K562 (cell line): ENCODE results near the gene VGF. TPM values are rescaled to one million over a fixed set of nuclear protein-coding genes. Genes with fewer than 3 reads are reported as not detected.

Experiments used
- ATAC-seq: fragments of 200-7000 bp; cut with Tn5 transposase; 3 replicates; pipeline ENCODE4 v1.9.1; 2020; ENCODE audit warnings: moderate library complexity
- BruUV-seq: library from RNA; stranded (reverse); fragments of 400-500 nt; replicated peaks from 2 replicates; lab custom pipeline; 2021; lab: Mats Ljungman, UMichigan
- CTCF ChIA-PET: fragments of 300-600 bp; formaldehyde crosslinking; extraction: SDS; loops from one replicate; lab custom pipeline; 2021; ENCODE audit warnings: low intra/inter-chr PET ratio; lab: Yijun Ruan, JAX
- POLR2A ChIA-PET: fragments of 300-600, 350-650 bp; sonication (Branson Sonifier 250); formaldehyde crosslinking; extraction: SDS; loops from one replicate; lab custom pipeline; 2021; ENCODE audit warnings: antibody characterized with exemption, inconsistent platforms; lab: Yijun Ruan, JAX
- DNase-seq, 4 experiments: peaks; one replicate each; pipeline versions ENCODE4 v3.0.0 to v3.0.0-alpha.2; 2011 to 2018; ENCODE audit warnings: low spot score in 3 of 4, mixed read lengths in 3 of 4; ENCODE audit errors: extremely low read depth in 1 of 4
- FAIRE-seq: peaks from 2 replicates; lab custom pipeline; 2011; peaks lifted over from hg19 to GRCh38; lab: Jason Lieb, UNC
- H2AFZ ChIP-seq: 2 replicates; pipeline ENCODE4 v1.6.0; 2011; ENCODE audit warnings: low read depth, low read length, control low read depth, inconsistent platforms
- H3K27ac ChIP-seq: fragments of 200-600 bp; 3 replicates; pipeline ENCODE4 v1.8.0; 2011; ENCODE audit warnings: low read depth, mild to moderate bottlenecking, control low read depth, inconsistent platforms, low read length, moderate library complexity, mixed read lengths; ENCODE audit errors: extremely low read depth
- H3K27me3 ChIP-seq, 2 experiments: fragments of 300-600 bp in 1 of 2; 2 replicates in 1 of 2; 3 replicates in 1 of 2; pipeline versions ENCODE4 v1.6.0 to v1.8.0; 2011; ENCODE audit warnings: inconsistent platforms in 2 of 2, low read length in 2 of 2, mild to moderate bottlenecking in 1 of 2, mixed read lengths in 1 of 2, moderate library complexity in 1 of 2; ENCODE audit not compliant: control insufficient read depth in 2 of 2, insufficient read depth in 2 of 2
- H3K36me3 ChIP-seq: fragments of 300-600 bp; 3 replicates; pipeline ENCODE4 v1.8.0; 2011; ENCODE audit warnings: mild to moderate bottlenecking, low read length, inconsistent platforms; ENCODE audit not compliant: control insufficient read depth, insufficient read depth
- H3K4me1 ChIP-seq, 2 experiments: fragments of 200-600 bp in 1 of 2; replicated peaks in 1 of 2; 2 replicates in 1 of 2; 3 replicates in 1 of 2; pipeline versions ENCODE4 v1.5.1 to v1.8.0; 2011; ENCODE audit warnings: inconsistent platforms in 2 of 2, low read length in 2 of 2, mild to moderate bottlenecking in 1 of 2, mixed read lengths in 1 of 2, moderate library complexity in 1 of 2; ENCODE audit not compliant: control insufficient read depth in 2 of 2, insufficient read depth in 2 of 2
- H3K4me2 ChIP-seq: 2 replicates; pipeline ENCODE4 v1.6.1; 2011; ENCODE audit warnings: low read length, control low read depth, inconsistent platforms, mixed read lengths; ENCODE audit not compliant: insufficient read depth
- H3K4me3 ChIP-seq: fragments of 200-600 bp; sonication (generic), shearing (Covaris generic); 2 replicates; pipeline ENCODE4 v1.5.1; 2016; ENCODE audit warnings: control low read depth, inconsistent platforms
- H3K79me2 ChIP-seq: fragments of 200-600 bp; 3 replicates; pipeline ENCODE4 v1.8.0; 2011; ENCODE audit warnings: low read length, inconsistent platforms; ENCODE audit not compliant: control insufficient read depth, insufficient read depth
- H3K9ac ChIP-seq, 2 experiments: 2 replicates each; pipeline versions ENCODE4 v1.6.0 to v1.6.1; 2011; ENCODE audit warnings: low read depth in 2 of 2, low read length in 2 of 2, control low read depth in 1 of 2, inconsistent platforms in 1 of 2, mild to moderate bottlenecking in 1 of 2, mixed read lengths in 1 of 2; ENCODE audit not compliant: insufficient read depth in 1 of 2
- H3K9me1 ChIP-seq: one replicate; pipeline ENCODE4 v1.6.0; 2011; ENCODE audit warnings: inconsistent platforms, mild to moderate bottlenecking, low read length, moderate library complexity; ENCODE audit not compliant: control insufficient read depth, insufficient read depth
- H3K9me3 ChIP-seq: replicated peaks from 2 replicates; pipeline ENCODE4 v1.5.1; 2011; ENCODE audit warnings: low read depth, low read length, inconsistent platforms; ENCODE audit not compliant: control insufficient read depth, insufficient read depth
- H4K20me1 ChIP-seq: replicated peaks from 2 replicates; pipeline ENCODE4 v1.6.1; 2011; ENCODE audit warnings: low read length, inconsistent platforms, mixed read lengths; ENCODE audit not compliant: control insufficient read depth, insufficient read depth
- BDP1 ChIP-seq: IDR thresholded peaks from 3 replicates; pipeline ENCODE4 v1.6.1; 2011; ENCODE audit not compliant: insufficient read length, insufficient read depth
- DEAF1 ChIP-seq: fragments of 450-650 bp; formaldehyde crosslinking; IDR thresholded peaks from 2 replicates; pipeline ENCODE4 v1.4.0; 2020; ENCODE audit warnings: mild to moderate bottlenecking, moderate library complexity
- HMBOX1 ChIP-seq: sonication (generic); IDR thresholded peaks from 2 replicates; pipeline ENCODE4 v1.6.1; 2016
- NCOA6 ChIP-seq: fragments of 450-650 bp; IDR thresholded peaks from 2 replicates; pipeline ENCODE4 v1.6.1; 2017; ENCODE audit warnings: mild to moderate bottlenecking
- PHB2 ChIP-seq: fragments of 450-650 bp; IDR thresholded peaks from 2 replicates; pipeline ENCODE4 v1.6.1; 2017; ENCODE audit warnings: low read depth
- POLR2G ChIP-seq: fragments of 200-400 bp; formaldehyde crosslinking; IDR thresholded peaks from 2 replicates; pipeline ENCODE4 v1.6.1; 2017; ENCODE audit warnings: low read depth, mild to moderate bottlenecking, antibody characterized with exemption, low read length, moderate library complexity
- RBFOX2 ChIP-seq: fragments of 200-400 bp; formaldehyde crosslinking; IDR thresholded peaks from 2 replicates; pipeline ENCODE4 v1.6.1; 2017; ENCODE audit warnings: low read depth, mild to moderate bottlenecking, low read length, moderate library complexity
- SMARCE1 ChIP-seq: fragments of 450-650 bp; IDR thresholded peaks from 2 replicates; pipeline ENCODE4 v1.7.1; 2016; ENCODE audit warnings: mild to moderate bottlenecking
- WGBS: fragments of 100-300 bp; shearing (Covaris generic); methylation state at CpG from one replicate; pipeline ENCODE4 v1.1.6; 2016; ENCODE audit warnings: low coverage, mixed read lengths; ENCODE audit not compliant: insufficient coverage; ENCODE audit errors: missing lambda C conversion rate; 5-methylcytosine and 5-hydroxymethylcytosine counted together
- in situ Hi-C: fragments of 300-500 bp; cut with MboI; formaldehyde crosslinking; loops from 4 replicates; pipeline ENCODE4 v1.15.0; 2018; ENCODE audit warnings: inconsistent platforms, mixed read lengths
- intact Hi-C: fragments of 100-400 bp; cut with micrococcal nuclease; formaldehyde crosslinking; loops from 2 replicates; pipeline ENCODE4 v1.14.2; 2022
- polyA plus RNA-seq, 8 experiments: library from polyadenylated mRNA; depleted of rRNA in 4 of 8; stranded (reverse) in 5 of 8; unstranded in 3 of 8; fragments of >200 nt; fragmentation: Nextera tagmentation in 2 of 8; fragmentation: Illumina TruSeq in 1 of 8; extraction: Ambion mirVana in 2 of 8; extraction: Trizol in 1 of 8; gene quantifications; 2 replicates each; pipeline versions ENCODE4 v1.2.1 to v1.2.3, GENCODE V29; 2011 to 2014; ENCODE audit warnings: inconsistent platforms in 1 of 8, missing spikeins in 1 of 8
- total RNA-seq, 7 experiments: library from RNA; depleted of rRNA in 6 of 7; stranded (reverse); fragments of >200 nt in 6 of 7; fragmentation: Illumina TruSeq in 2 of 7; extraction: Trizol in 2 of 7; gene quantifications; 2 replicates each; pipeline versions ENCODE4 v1.2.1 to v1.2.3, GENCODE V29; 2011 to 2021; ENCODE audit warnings: low replicate concordance in 1 of 7
- TF ChIP-seq, protein P1 (sequence below): fragments of 200-600 bp; sonication (generic); IDR thresholded peaks from one replicate; pipeline ENCODE4 v1.6.1; 2012; ENCODE audit warnings: mild to moderate bottlenecking, low read depth, low read length, inconsistent platforms

Gene VGF
- total and polyA plus RNA-seq, 9 of the 15 experiments (the other 6 are each of a cell fraction or from before 2014, with no cell fraction given), result 0.03 to 5.7 (median 0.34) TPM

- BruUV-seq, result no TSS peak
- no peak overlapping the region for H3K4me3 ChIP-seq
- CTCF ChIA-PET, result no interaction called here
- in situ Hi-C loops, result no loop called here
- H2AFZ ChIP-seq, result no peak overlapping the region
- POLR2A ChIA-PET, result interaction anchor here (0.7 kb wide), 1 partner anchor 12 kb away, joined by 3 read pairs; no protein-coding TSS in a partner anchor
- no peak overlapping the region for H3K4me2 ChIP-seq
- 93% methylated on average over 17 of the region's 19 CpGs for WGBS
- H3K9ac ChIP-seq, result peak overlapping the region in 1 of 2 experiments; percentile 78; a peak in 2 of 4 replicates
- H4K20me1 ChIP-seq, result no peaks in the 10 kb centered on the region
- ATAC-seq (no peak), DNase-seq (no peak), FAIRE-seq (no peak)
- H3K79me2 ChIP-seq, result no peaks in the 10 kb centered on the region
- H3K36me3 ChIP-seq, result peaks cover 72% of the 10 kb centered on the region; the same call in 2 of the 3 replicates
- intact Hi-C loops, result no loop called here
- no peaks in the 10 kb centered on the region for H3K9me3 ChIP-seq
- H3K9me1 ChIP-seq, result no peaks in the 10 kb centered on the region
- H3K27me3 ChIP-seq, result no peaks in the 10 kb centered on the region
- no peak overlapping the region for H3K27ac ChIP-seq
- peaks cover 0 to 30% of the 10 kb centered on the region in 2 experiments; a peak in 2 of 5 replicates for H3K4me1 ChIP-seq
- TF ChIP-seq, protein P1, sequence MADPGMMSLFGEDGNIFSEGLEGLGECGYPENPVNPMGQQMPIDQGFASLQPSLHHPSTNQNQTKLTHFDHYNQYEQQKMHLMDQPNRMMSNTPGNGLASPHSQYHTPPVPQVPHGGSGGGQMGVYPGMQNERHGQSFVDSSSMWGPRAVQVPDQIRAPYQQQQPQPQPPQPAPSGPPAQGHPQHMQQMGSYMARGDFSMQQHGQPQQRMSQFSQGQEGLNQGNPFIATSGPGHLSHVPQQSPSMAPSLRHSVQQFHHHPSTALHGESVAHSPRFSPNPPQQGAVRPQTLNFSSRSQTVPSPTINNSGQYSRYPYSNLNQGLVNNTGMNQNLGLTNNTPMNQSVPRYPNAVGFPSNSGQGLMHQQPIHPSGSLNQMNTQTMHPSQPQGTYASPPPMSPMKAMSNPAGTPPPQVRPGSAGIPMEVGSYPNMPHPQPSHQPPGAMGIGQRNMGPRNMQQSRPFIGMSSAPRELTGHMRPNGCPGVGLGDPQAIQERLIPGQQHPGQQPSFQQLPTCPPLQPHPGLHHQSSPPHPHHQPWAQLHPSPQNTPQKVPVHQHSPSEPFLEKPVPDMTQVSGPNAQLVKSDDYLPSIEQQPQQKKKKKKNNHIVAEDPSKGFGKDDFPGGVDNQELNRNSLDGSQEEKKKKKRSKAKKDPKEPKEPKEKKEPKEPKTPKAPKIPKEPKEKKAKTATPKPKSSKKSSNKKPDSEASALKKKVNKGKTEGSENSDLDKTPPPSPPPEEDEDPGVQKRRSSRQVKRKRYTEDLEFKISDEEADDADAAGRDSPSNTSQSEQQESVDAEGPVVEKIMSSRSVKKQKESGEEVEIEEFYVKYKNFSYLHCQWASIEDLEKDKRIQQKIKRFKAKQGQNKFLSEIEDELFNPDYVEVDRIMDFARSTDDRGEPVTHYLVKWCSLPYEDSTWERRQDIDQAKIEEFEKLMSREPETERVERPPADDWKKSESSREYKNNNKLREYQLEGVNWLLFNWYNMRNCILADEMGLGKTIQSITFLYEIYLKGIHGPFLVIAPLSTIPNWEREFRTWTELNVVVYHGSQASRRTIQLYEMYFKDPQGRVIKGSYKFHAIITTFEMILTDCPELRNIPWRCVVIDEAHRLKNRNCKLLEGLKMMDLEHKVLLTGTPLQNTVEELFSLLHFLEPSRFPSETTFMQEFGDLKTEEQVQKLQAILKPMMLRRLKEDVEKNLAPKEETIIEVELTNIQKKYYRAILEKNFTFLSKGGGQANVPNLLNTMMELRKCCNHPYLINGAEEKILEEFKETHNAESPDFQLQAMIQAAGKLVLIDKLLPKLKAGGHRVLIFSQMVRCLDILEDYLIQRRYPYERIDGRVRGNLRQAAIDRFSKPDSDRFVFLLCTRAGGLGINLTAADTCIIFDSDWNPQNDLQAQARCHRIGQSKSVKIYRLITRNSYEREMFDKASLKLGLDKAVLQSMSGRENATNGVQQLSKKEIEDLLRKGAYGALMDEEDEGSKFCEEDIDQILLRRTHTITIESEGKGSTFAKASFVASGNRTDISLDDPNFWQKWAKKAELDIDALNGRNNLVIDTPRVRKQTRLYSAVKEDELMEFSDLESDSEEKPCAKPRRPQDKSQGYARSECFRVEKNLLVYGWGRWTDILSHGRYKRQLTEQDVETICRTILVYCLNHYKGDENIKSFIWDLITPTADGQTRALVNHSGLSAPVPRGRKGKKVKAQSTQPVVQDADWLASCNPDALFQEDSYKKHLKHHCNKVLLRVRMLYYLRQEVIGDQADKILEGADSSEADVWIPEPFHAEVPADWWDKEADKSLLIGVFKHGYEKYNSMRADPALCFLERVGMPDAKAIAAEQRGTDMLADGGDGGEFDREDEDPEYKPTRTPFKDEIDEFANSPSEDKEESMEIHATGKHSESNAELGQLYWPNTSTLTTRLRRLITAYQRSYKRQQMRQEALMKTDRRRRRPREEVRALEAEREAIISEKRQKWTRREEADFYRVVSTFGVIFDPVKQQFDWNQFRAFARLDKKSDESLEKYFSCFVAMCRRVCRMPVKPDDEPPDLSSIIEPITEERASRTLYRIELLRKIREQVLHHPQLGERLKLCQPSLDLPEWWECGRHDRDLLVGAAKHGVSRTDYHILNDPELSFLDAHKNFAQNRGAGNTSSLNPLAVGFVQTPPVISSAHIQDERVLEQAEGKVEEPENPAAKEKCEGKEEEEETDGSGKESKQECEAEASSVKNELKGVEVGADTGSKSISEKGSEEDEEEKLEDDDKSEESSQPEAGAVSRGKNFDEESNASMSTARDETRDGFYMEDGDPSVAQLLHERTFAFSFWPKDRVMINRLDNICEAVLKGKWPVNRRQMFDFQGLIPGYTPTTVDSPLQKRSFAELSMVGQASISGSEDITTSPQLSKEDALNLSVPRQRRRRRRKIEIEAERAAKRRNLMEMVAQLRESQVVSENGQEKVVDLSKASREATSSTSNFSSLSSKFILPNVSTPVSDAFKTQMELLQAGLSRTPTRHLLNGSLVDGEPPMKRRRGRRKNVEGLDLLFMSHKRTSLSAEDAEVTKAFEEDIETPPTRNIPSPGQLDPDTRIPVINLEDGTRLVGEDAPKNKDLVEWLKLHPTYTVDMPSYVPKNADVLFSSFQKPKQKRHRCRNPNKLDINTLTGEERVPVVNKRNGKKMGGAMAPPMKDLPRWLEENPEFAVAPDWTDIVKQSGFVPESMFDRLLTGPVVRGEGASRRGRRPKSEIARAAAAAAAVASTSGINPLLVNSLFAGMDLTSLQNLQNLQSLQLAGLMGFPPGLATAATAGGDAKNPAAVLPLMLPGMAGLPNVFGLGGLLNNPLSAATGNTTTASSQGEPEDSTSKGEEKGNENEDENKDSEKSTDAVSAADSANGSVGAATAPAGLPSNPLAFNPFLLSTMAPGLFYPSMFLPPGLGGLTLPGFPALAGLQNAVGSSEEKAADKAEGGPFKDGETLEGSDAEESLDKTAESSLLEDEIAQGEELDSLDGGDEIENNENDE, result no peak
- TF ChIP-seq BDP1 (no peak), SMARCE1 (no peak), NCOA6 (no peak), POLR2G (peak; percentile 30; the same call in 1 of the 2 replicates), DEAF1 (CRISPR knock-in tag) (no peak), HMBOX1 (no peak), RBFOX2 (peak; percentile 36; the same call in 1 of the 2 replicates), PHB2 (no peak)
Observed at GRCh38 chr7:101210143-101210542, 44.8 kb upstream of the VGF start.
